ENCODE measurements around the gene RDX. TPM values are rescaled to one million over a fixed set of nuclear protein-coding genes. Genes with fewer than 3 reads are reported as not detected.

Gene RDX
- polyA plus RNA-seq, 2 of the 4 experiments (the other 2 are of a cell fraction), result 158 to 183 TPM

DNA sequence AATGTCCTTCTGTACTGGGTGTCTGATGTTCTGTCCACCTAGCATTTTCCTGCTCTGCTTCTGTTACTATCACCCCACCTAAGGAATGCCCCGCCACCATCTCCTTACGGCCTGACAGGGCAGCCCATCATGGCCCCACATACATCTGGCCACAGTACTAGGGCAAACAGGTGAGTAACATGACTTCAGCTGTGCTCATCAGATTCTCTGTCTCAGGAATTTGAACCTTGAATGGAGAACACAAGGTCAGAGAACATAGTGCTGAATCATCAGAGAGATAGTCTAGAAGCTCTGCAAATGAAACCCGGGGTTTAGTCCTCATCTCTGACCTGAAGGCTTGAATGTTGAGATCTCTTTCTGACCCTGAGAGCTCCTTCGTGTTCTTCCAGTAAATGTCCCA, 170.8 kb downstream of the RDX start:
- peak; percentile 77 for TF ChIP-seq MAFK (IDR thresholded peaks at IDR 0.05; ENCODE audit: partially characterized antibody)
- TF ChIP-seq RNF2 (IDR thresholded peaks at IDR 0.05; ENCODE audit: borderline replicate concordance, low read depth), result no peak
- ATAC-seq, result peak; percentile 39 to 74; a peak in 3 of 6 replicates
- no peak overlapping the region for H3K4me3 ChIP-seq
- peak in 1 of 2 experiments; percentile 30 for DNase-seq (ENCODE audit: low read depth in 1 of 2, low spot score in 1 of 2)
- CTCF ChIA-PET, result no interaction called here
- POLR2A ChIA-PET, result interaction anchor here (0.7 kb wide), 1 partner anchor 11 kb away, joined by 5 read pairs; no protein-coding TSS in a partner anchor
- H3K9me3 ChIP-seq, result no peaks in the 10 kb centered on the region
- 70% methylated on average over 4 of the region's 4 CpGs for WGBS (ENCODE audit: missing lambda C conversion rate)
- 0 out of 3 replicates have a peak overlapping the region, but pooled peaks have one; percentile 15 for H3K4me2 ChIP-seq
- peaks cover 52% of the 10 kb centered on the region for H3K4me1 ChIP-seq
- peak overlapping the region in 1 of 2 experiments; percentile 65; a peak in 3 of 6 replicates for H3K27ac ChIP-seq
- FAIRE-seq, result no peak

Other genes starting within 250 kb of the RDX start
- 11.9 and 12.4 TPM in 2 replicates for gene ZC3H12C, start 203.2 kb downstream of the RDX start, polyA plus RNA-seq (2011; rRNA removed)
- 3.1 to 3.2 TPM (median 3.1 TPM) in 3 replicates for gene ZC3H12C, start 203.2 kb downstream of the RDX start, polyA plus RNA-seq (2017; fragmentation: RNase III; extraction: RNeasy Plus Mini Kit Qiagen cat#74134 plus additional on column Dnase treatment)
- 9.1 and 13.3 TPM in 2 replicates for gene FDX1, start 133.3 kb upstream of the RDX start, polyA plus RNA-seq (2011; rRNA removed)
- gene FDX1, start 133.3 kb upstream of the RDX start, polyA plus RNA-seq (2017; fragmentation: RNase III; extraction: RNeasy Plus Mini Kit Qiagen cat#74134 plus additional on column Dnase treatment), result 13.3 to 15.0 TPM (median 13.4 TPM) in 3 replicates

Measured in A549 (cell line).